ENCODE data around the gene USP40. TPM values are rescaled to one million over a fixed set of nuclear protein-coding genes. Genes with fewer than 3 reads are reported as not detected.

USP40 gene
- total and polyA plus RNA-seq, 4 donors: 16.7 to 80.4 (median 35.7) TPM

DNA sequence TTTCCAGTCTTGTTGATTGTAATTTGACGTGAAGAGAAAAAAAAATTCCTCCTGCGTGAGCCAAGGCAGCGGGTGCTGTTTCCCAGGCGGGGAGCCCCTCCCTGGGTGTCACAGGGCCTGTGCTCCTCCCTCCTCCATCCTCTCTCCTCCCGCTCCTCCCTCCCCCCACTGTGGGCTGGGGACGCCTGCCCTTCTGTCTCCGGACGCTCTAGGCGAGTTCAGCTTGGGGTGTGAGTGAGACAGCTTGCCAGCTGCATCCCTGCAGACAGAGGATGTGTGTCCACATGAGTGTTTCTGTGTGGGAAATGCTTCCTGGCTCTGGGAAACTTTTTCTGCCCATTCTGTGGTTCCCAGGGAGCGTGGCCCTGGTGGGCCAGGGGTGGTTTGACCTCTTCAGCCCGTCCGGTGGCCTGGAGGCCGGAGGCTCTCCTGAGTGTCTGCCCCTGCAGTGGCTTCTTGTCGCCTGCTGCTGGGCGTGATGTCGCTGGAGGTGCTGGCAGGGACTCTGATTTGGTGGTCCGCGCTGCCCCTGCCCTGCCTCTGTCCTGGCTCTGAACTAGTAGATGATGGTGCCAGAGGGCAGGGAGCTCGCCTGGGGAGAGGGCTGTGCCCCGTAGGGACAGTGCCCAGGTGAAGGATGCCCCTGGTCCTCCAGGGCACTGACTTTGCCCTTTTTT, 96.4 kb downstream of the USP40 start:
- Histone ChIP-seq H3K9me3 (ENCODE audit: control insufficient read depth in 4 of 4, insufficient read depth in 3 of 4, low read length in 3 of 4) (no peaks in the 10 kb centered on the region), H3K4me1 (ENCODE audit: control insufficient read depth in 5 of 5, insufficient read depth in 5 of 5, low read length in 5 of 5) (peaks cover 0 to 13% (median 3%) of the 10 kb centered on the region in 5 donors), H3K27me3 (ENCODE audit: control insufficient read depth in 3 of 3, insufficient read depth in 3 of 3, low read length in 2 of 3) (no peaks in the 10 kb centered on the region), H3K9ac (ENCODE audit: insufficient read depth in 1 of 2, low read length in 2 of 2) (no peak overlapping the region), H3K36me3 (ENCODE audit: control insufficient read depth in 4 of 4, insufficient read depth in 4 of 4, low read length in 4 of 4) (peaks cover 3 to 37% (median 21%) of the 10 kb centered on the region in 4 donors), H3K27ac (ENCODE audit: low read depth in 1 of 2, low read length in 1 of 2) (peak overlapping the region in 1 of 2 donors; percentile 35), H3K4me3 (no peak overlapping the region)
- peak; percentile 89 to 95 (median 91) for DNase-seq
- ATAC-seq (ENCODE audit: insufficient read depth, low FRiP score): peak; percentile 32
- no peak for TF ChIP-seq CTCF (IDR thresholded peaks at IDR 0.05; ENCODE audit: control extremely low read depth, extremely low read depth)
- 80 to 81% methylated on average over 20 of the region's 20 CpGs for WGBS, 2 donors

DNA sequence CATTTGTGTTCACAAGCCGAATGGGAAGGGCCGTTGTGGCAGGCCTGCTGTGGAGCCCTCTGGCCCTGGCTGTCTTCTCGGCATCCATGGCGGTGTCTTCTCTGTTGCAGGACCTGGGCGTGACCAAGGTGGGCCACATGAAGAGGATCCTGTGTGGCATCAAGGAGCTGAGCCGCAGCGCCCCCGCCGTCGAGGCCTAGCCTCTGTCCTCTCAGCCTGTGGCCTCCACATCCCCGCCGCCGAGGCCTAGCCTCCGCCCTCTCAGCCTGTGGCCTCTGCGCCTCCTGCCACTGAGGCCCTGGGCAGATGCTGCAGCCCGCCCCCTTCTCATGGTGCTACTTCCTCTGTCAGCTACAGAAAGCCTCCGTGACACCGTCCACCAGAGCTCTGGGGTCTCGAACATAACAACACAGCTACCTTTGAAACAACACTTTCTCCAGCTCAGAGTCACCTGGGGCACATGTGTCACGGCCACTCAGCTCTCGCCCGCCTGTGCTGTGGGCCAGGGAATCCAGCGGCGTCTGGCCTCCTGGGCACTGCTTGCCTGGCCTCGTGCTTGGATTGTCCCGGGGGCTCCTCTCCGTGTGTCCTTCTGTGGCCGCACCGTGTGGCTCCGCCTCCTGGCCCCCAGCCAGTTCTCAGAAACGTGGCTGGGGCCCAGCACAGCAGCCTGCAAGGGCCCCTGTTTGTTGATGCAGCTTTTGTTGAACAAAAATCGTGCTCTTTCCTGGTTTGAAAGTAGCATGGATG, 97.1 kb downstream of the USP40 start:
- H3K4me1 ChIP-seq (ENCODE audit: control insufficient read depth in 5 of 5, insufficient read depth in 5 of 5, low read length in 5 of 5): peaks cover 0 to 13% (median 3%) of the 10 kb centered on the region in 5 donors

DNA sequence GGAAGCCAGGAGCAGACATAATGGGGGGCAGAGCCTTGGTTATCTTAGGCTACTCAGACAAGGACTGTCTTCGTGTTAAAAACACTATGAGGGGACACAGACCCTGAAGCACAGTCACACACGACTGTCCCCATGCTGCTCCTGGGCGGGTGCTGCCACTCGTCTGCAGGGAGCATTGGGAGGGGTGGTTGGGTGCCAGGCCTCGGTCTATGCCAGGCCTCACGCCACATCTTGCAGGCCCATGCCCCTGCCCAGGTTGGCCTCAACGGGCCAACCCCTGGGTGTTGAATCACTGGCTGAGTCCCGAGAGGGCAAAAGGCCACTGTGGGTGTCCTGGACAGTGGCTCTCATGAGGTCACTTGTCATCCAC, 97.9 kb downstream of the USP40 start:
- Histone ChIP-seq H3K4me3 (no peak overlapping the region), H3K9ac (ENCODE audit: insufficient read depth in 1 of 2, low read length in 2 of 2) (no peak overlapping the region), H3K9me3 (ENCODE audit: control insufficient read depth in 4 of 4, insufficient read depth in 3 of 4, low read length in 3 of 4) (no peaks in the 10 kb centered on the region), H3K27me3 (ENCODE audit: control insufficient read depth in 3 of 3, insufficient read depth in 3 of 3, low read length in 2 of 3) (no peaks in the 10 kb centered on the region), H3K27ac (ENCODE audit: low read depth in 1 of 2, low read length in 1 of 2) (no peak overlapping the region), H3K4me1 (ENCODE audit: control insufficient read depth in 5 of 5, insufficient read depth in 5 of 5, low read length in 5 of 5) (peaks cover 0 to 13% (median 3%) of the 10 kb centered on the region in 5 donors), H3K36me3 (ENCODE audit: control insufficient read depth in 4 of 4, insufficient read depth in 4 of 4, low read length in 4 of 4) (peaks cover 8 to 44% (median 27%) of the 10 kb centered on the region in 4 donors)
- ATAC-seq (ENCODE audit: insufficient read depth, low FRiP score) (no peak), DNase-seq (no peak)
- no peak for TF ChIP-seq CTCF (IDR thresholded peaks at IDR 0.05; ENCODE audit: control extremely low read depth, extremely low read depth)
- 97% methylated on average over 8 of the region's 8 CpGs for WGBS, 2 donors

More for the DNA sequence above, 97.1 kb downstream of the USP40 start:
- H3K9me3 ChIP-seq (ENCODE audit: control insufficient read depth in 4 of 4, insufficient read depth in 3 of 4, low read length in 3 of 4): no peaks in the 10 kb centered on the region
- ATAC-seq (ENCODE audit: insufficient read depth, low FRiP score) (no peak), DNase-seq (no peak)
- no peak for TF ChIP-seq CTCF (IDR thresholded peaks at IDR 0.05; ENCODE audit: control extremely low read depth, extremely low read depth)
- H3K4me3 ChIP-seq: no peak overlapping the region
- 76 to 86% methylated on average over 32 of the region's 32 CpGs for WGBS, 2 donors
- H3K9ac ChIP-seq (ENCODE audit: insufficient read depth in 1 of 2, low read length in 2 of 2): no peak overlapping the region
- H3K27me3 ChIP-seq (ENCODE audit: control insufficient read depth in 3 of 3, insufficient read depth in 3 of 3, low read length in 2 of 3): no peaks in the 10 kb centered on the region
- H3K27ac ChIP-seq (ENCODE audit: low read depth in 1 of 2, low read length in 1 of 2): no peak overlapping the region
- peaks cover 5 to 42% (median 23%) of the 10 kb centered on the region in 4 donors for H3K36me3 ChIP-seq (ENCODE audit: control insufficient read depth in 4 of 4, insufficient read depth in 4 of 4, low read length in 4 of 4)

Measured in lung (tissue), 12 donors.